Measurements from ENCODE around the gene NSUN3. TPM values are rescaled to one million over a fixed set of nuclear protein-coding genes. Genes with fewer than 3 reads are reported as not detected.

NSUN3 gene
- total RNA-seq, 1 experiment from 2014 or later = 18.8 TPM

GRCh38 chr3:94020293-94020692 is 42.6 kb upstream of the NSUN3 start:
- Histone ChIP-seq H3K79me2 (ENCODE audit: low read depth) (no peaks in the 10 kb centered on the region), H3K36me3 (ENCODE audit: low read depth) (no peaks in the 10 kb centered on the region), H4K20me1 (ENCODE audit: insufficient read depth) (no peaks in the 10 kb centered on the region), H3K4me1 (replicated peaks; ENCODE audit: insufficient read depth) (no peaks in the 10 kb centered on the region), H3K9me2 (ENCODE audit: insufficient read depth) (no peaks in the 10 kb centered on the region), H3K9me3 (ENCODE audit: insufficient read depth, low read depth) (no peaks in the 10 kb centered on the region), H3K4me2 (no peak overlapping the region), H2AFZ (no peak overlapping the region), H3K27ac (no peak overlapping the region), H3K27me3 (ENCODE audit: insufficient read depth, low read depth) (no peaks in the 10 kb centered on the region), H3K4me3 (no peak overlapping the region), H3F3A (ENCODE audit: insufficient read depth, low read depth) (no peaks in the 10 kb centered on the region; the same call in 1 of the 2 replicates)
- POLR2A ChIA-PET (ENCODE audit: unreplicated experiment) = no interaction called here
- no TSS peak for BruUV-seq (replicated peaks)
- TF ChIP-seq CTCF (conservative IDR thresholded peaks at IDR 0.05) (no peak), EZH2 (IDR thresholded peaks at IDR 0.05; ENCODE audit: low read depth) (no peak)
- intact Hi-C loops (cut with micrococcal nuclease; ENCODE audit: unreplicated experiment) = no loop called here
- CTCF ChIA-PET = interaction anchor here (0.5 kb wide), 1 partner anchor 16 kb away, joined by 4 read pairs; no protein-coding TSS in a partner anchor
- no peak for DNase-seq

- TF ChIP-seq CTCF (conservative IDR thresholded peaks at IDR 0.05) = no peak
- no peak for TF ChIP-seq EZH2 (IDR thresholded peaks at IDR 0.05; ENCODE audit: low read depth)
- no TSS peak for BruUV-seq (replicated peaks)
- H3K79me2 ChIP-seq (ENCODE audit: low read depth) = no peaks in the 10 kb centered on the region
- intact Hi-C loops (cut with micrococcal nuclease; ENCODE audit: unreplicated experiment) = no loop called here
- H3K36me3 ChIP-seq (ENCODE audit: low read depth) = no peaks in the 10 kb centered on the region
- H3K4me2 ChIP-seq = no peak overlapping the region
- ChIA-PET CTCF (no interaction called here), POLR2A (ENCODE audit: unreplicated experiment) (no interaction called here)
- peaks cover 13% of the 10 kb centered on the region for H3F3A ChIP-seq (ENCODE audit: insufficient read depth, low read depth)
- DNase-seq = no peak
- no peaks in the 10 kb centered on the region for H3K9me3 ChIP-seq (ENCODE audit: insufficient read depth, low read depth)
- no peaks in the 10 kb centered on the region for H3K27me3 ChIP-seq (ENCODE audit: insufficient read depth, low read depth)
- H2AFZ ChIP-seq = no peak overlapping the region
- no peak overlapping the region for H3K27ac ChIP-seq
- H3K9me2 ChIP-seq (ENCODE audit: insufficient read depth) = no peaks in the 10 kb centered on the region
- peaks cover 18% of the 10 kb centered on the region for H3K4me1 ChIP-seq (replicated peaks; ENCODE audit: insufficient read depth)
- no peaks in the 10 kb centered on the region for H4K20me1 ChIP-seq (ENCODE audit: insufficient read depth)
- no peak overlapping the region for H3K4me3 ChIP-seq
Measured at GRCh38 chr3:94024385-94024784, 38.5 kb upstream of the NSUN3 start.

GRCh38 chr3:94026623-94027022 is 36.2 kb upstream of the NSUN3 start:
- ChIA-PET CTCF (interaction anchor here (1.2 kb wide), 1 partner anchor 43 kb away, joined by 5 read pairs; no protein-coding TSS in a partner anchor), POLR2A (ENCODE audit: unreplicated experiment) (interaction anchor here (0.6 kb wide), 1 partner anchor 37 kb away, joined by 6 read pairs; no protein-coding TSS in a partner anchor)
- Histone ChIP-seq H2AFZ (no peak overlapping the region), H3K27me3 (ENCODE audit: insufficient read depth, low read depth) (no peaks in the 10 kb centered on the region), H3K79me2 (ENCODE audit: low read depth) (no peaks in the 10 kb centered on the region), H3K4me1 (replicated peaks; ENCODE audit: insufficient read depth) (peaks cover 18% of the 10 kb centered on the region), H3K4me3 (no peak overlapping the region), H4K20me1 (ENCODE audit: insufficient read depth) (no peaks in the 10 kb centered on the region), H3K9me3 (ENCODE audit: insufficient read depth, low read depth) (no peaks in the 10 kb centered on the region), H3F3A (ENCODE audit: insufficient read depth, low read depth) (peaks cover 13% of the 10 kb centered on the region), H3K9me2 (ENCODE audit: insufficient read depth) (no peaks in the 10 kb centered on the region), H3K4me2 (peak overlapping the region; percentile 79; the same call in 1 of the 2 replicates), H3K36me3 (ENCODE audit: low read depth) (no peaks in the 10 kb centered on the region), H3K27ac (no peak overlapping the region)
- peak in 1 of 2 experiments; percentile 9 for DNase-seq
- TF ChIP-seq CTCF (conservative IDR thresholded peaks at IDR 0.05) (no peak), EZH2 (IDR thresholded peaks at IDR 0.05; ENCODE audit: low read depth) (no peak)
- intact Hi-C loops (cut with micrococcal nuclease; ENCODE audit: unreplicated experiment) = no loop called here
- BruUV-seq (replicated peaks) = no TSS peak
